A673 (cell line): ENCODE data around the gene TSEN15.

Source experiments
- EZH2 ChIP-seq: fragments of 200-600 bp; sonication (generic); IDR thresholded peaks from 2 replicates; pipeline ENCODE4 v1.6.1; 2017; ENCODE audit warnings: borderline replicate concordance, low read depth, mild to moderate bottlenecking, mixed read lengths, antibody characterized with exemption, low read length; ENCODE audit not compliant: poor library complexity, severe bottlenecking
- TF ChIP-seq, protein P1 (sequence below): fragments of 300-800, 200-600 bp; sonication (generic); conservative IDR thresholded peaks from 2 replicates; pipeline ENCODE4 v1.5.1; 2017; ENCODE audit warnings: low read depth, mild to moderate bottlenecking, antibody characterized with exemption, low read length, moderate library complexity, mixed read lengths

DNA sequence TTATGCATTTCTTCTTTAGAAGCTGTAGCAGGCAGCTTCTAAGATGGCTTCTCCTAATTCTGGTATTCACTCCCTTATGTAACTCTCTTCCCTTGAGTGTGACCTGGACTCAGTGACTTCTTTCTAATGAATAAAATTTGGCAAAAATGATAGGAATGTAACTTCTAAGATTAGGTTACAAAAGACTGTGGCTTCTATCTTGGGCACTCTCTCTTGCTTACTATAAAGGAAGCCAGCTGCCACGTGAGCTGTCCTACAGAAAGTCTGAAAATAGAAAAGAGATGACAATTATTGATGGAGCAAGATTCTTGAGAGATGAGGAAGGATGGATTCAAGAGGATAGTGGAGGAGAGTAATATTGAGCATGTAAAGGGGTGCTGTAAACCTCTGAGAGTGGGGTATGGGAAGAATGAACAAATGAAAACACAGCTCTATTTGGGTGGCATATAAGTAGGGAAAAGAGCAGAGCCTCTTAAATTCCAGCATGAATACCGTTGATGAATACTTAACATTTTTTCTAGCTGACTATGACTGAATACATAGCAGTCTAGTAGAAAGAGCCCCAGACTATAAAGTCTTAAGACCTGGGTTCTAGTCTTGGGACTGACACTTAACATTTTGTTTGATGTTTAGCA, 5.5 kb downstream of the TSEN15 start:
- TF ChIP-seq, protein P1, sequence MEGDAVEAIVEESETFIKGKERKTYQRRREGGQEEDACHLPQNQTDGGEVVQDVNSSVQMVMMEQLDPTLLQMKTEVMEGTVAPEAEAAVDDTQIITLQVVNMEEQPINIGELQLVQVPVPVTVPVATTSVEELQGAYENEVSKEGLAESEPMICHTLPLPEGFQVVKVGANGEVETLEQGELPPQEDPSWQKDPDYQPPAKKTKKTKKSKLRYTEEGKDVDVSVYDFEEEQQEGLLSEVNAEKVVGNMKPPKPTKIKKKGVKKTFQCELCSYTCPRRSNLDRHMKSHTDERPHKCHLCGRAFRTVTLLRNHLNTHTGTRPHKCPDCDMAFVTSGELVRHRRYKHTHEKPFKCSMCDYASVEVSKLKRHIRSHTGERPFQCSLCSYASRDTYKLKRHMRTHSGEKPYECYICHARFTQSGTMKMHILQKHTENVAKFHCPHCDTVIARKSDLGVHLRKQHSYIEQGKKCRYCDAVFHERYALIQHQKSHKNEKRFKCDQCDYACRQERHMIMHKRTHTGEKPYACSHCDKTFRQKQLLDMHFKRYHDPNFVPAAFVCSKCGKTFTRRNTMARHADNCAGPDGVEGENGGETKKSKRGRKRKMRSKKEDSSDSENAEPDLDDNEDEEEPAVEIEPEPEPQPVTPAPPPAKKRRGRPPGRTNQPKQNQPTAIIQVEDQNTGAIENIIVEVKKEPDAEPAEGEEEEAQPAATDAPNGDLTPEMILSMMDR: no peak
- no peak for TF ChIP-seq EZH2
